GM19372 (cell line): ENCODE data around the gene ATG2B.
A peak's percentile ranks its signal among the peaks of the same experiment; 100 is the strongest.
"Not testable (repeated sequence)": the region's sequence is repeated elsewhere in the genome, so short reads cannot be mapped to it uniquely, and the experiment has no call there.

Experiments used
- ATAC-seq: cut with Tn5 transposase; IDR thresholded peaks from one replicate; pipeline ENCODE4 v1.9.1; 2021; ENCODE audit warnings: mild to moderate bottlenecking, low read depth, moderate library complexity; ENCODE audit not compliant: unreplicated experiment

The ATG2B gene

DNA sequence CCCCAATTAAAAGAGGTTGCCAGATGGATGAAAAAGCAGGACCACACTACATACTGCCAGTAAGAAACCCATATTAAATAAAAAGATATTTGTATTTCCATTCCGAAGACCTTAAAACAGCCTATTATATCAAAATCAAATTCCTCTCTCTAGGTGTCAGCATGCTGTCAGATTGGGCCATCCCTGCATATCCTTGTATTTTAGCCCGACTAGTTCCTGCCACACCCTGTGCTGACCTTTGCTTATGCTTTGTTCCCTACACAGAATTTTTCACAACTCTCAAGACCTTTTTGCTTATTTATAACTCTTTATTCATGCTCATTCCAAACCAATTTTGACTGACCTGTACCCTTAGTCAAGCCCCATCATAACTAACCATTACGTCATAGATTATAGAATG, 13.0 kb upstream of the ATG2B start:
- no peak for ATAC-seq

DNA sequence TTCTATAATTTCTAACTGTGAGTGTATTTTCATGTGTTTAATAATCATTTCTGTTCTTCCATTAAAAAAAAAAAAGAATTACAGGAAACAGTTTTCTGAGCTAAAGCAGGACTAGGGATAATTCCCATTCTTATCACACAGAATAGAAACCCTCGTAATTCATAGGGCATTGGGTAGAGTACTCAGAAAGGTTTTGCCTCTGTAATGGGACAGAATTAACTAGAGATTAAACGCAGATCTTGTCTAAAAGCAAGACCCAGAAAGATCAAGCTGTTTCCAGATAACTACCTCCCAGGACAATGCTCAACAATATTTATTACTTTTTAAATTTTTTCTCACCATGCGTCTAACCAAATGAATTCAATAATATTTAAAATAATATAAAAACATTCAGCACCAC, 10.4 kb upstream of the ATG2B start:
- ATAC-seq, result no peak

DNA sequence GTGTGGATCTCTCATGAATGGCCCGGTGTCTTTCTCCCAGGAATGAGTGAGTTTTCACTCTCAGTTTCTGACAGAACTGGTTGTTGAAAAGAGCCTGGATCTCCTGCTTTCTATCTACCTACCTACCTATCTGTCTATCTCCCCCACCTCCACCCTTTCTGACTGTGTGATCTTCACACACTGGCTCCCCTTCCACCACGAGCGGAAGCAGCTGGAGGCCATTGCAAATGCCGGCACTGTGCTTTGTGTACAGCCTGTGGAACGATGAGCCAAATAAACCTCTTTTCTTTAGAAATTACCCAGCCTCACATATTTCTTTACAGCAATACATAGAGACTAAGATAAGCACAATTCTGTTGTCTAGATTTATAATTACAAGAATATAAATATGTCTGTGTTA, 7.4 kb upstream of the ATG2B start:
- ATAC-seq, result no peak

DNA sequence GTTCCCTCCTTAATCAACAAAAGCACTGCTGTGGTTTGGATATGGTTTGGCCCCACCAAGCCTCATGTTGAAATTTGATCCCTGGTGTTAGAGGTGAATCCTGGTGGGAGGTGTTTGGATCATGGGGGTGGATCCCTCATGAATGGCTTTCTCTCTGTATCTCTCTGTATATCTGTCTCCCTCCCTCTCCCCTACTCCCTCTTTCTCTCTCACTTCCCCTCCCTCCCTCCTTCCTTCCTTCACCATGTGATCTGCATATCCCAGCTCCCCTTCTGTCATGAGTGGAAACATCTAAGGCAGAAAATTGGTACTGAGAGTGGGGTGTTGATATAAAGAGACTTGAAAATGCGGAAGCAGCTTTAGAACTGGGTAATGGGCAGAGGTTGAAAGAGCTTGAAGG, 5.4 kb upstream of the ATG2B start:
- ATAC-seq, result no peak

DNA sequence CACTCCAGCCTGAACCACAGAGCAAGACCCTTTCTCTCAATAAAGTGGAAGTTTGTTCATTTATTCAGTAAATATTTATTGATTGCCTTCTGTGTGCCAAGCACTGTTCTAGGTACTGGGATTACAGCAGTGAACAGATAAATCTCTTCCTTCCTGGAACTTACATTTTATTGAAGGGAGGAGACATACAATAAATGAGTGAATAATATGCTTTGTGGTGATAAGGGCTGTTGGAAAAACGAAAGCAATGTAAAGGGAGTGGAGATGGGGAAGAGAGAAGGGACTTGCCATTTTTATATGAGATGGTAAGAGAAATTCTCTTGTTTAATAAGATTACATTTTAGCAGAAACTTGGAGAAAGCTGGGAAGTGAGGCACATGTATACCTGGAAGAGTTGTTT, 1.8 kb upstream of the ATG2B start:
- ATAC-seq, result no peak

DNA sequence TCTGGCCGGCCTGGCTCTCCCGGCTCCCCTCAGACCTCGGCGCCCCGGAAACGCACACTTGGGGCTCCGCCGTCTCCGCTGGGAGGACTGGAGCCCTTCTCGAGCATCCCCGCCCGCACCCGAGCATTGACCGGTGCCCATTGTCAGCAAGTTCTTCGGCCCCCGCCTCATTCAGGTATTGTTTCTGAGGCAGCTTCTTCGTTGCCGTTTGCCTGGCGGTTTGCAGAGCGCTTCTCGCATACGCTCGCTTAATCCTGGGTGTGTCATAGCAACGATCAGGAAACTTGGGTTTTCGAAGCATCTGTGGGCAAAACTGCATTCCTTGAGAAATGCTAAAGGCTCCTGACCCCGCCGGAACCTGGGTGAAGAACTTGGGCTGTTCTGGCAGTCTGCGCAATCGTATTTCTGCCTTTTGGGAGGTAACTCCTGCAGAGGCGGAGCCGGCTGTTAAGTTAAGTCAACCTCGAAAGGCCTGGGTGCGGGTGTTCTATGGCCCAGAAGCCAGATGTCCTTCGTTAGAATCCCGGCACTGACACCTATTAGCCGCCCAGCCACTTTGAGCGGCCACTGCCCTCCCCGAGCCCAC, 703 bp upstream of the ATG2B start:
- ATAC-seq, result peak; percentile 25

DNA sequence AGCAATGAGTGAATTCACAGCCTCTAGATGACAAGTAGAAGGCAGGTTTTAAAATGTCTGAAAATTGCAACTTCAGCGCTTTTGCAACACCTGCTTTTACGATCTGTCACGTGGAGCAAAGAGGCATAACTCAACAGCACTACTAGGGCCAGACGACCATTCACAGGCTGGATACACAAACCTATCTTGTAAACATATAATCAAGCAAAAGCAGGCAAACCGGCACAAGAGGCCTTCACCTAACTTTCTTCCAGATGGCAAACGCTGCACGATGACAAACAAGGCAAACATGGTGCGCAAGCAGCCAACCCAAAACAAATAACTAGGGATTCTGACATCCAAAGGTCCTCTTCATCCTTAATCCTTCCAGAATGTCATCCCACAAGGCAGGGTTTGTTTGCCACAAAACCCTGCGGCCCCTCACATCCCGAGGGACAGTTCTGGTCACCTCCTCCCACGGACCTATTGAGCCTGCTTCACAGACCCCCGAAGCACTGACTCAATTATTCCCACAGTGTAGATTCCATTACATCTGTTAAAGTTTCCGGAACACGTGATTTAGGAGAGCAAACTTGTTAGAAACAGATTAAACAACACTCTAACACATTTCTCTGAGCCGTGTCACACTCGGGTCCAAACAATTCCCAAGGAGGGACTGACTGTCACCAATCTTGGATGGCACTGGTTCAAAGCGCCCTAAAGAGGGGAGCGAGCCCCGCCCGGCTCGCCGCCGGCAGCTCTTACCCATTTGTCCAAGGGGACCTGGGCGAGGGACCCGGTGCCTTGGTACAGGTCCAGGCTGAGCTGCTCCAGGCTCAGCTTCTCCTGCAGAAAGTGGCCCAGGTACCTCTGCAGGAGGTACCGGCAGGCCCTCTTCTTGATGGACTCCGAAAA, 823 bp downstream of the ATG2B start:
- ATAC-seq, result peak; percentile 9

DNA sequence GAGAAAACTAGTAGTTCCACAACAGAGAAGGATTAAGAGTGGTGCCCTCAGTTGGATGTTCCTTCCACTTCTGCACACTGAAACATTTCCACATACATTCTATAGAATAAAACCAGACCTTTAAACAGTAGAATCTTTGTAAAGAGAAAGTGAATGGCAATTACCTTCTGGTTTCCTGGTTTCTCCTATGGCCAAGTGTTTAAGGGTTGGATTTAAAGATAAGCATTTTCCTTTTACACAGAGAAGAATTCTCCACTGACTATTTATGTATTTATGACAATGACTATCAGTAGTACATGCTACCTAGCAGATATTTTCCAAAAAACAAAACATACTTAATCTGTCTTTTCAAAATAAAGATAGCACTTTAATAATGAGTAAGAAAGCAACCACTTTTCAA, 3.2 kb downstream of the ATG2B start:
- no peak for ATAC-seq

DNA sequence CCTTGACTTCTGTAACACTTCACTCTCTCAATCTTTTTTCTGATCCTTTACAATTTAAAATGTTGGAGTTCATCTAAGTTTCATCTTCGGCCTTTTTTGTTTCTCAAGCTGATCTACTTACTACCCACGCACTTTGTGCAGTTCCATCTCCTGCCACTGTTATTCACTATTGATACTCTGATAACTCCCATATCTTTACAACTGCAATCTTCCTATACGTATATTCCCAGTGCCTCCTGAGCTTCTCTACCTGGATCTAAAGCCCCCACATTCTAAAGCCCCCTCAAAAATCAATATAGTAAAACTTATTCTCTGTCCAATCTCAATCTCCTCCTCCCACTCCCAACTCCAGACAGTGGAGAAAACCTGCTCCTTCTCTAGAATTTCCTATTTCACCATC, 5.9 kb downstream of the ATG2B start:
- no peak for ATAC-seq

DNA sequence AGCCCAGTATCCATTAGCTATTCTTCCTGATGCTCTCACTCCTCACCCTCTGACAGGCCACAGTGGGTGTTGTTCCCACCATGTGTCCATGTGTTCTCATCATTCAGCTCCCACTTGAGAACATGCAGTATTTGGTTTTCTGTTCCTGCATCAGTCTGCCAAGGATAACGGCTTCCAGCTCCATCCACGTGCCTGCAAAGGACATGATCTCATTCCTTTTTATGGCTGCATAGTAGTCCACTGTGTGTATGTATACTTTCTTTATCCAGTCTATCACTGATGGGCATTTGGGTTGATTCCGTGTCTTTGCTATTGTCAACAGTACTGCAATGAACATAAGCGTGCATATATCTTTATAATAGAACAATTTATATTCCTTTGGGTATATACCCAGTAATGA, 8.9 kb downstream of the ATG2B start:
- ATAC-seq, result no peak

DNA sequence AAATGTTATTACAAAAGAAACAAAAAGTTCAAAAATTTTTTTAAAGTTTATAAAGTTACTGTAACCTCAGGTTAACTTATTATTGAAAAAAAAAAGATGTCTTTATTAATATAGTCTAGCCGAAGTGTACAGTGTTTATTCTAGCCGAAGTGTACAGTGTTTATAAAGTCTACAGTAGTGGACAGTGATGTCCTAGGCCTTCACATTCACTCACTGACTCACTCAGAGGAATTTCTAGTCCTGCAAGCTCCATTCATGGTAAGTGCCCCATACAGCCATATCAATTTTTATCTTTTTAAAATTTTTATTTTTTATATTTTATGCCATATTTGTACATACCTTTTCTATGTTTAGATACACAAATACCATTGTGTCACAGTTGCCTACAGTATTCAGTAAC, 10.4 kb downstream of the ATG2B start:
- ATAC-seq, result no peak

DNA sequence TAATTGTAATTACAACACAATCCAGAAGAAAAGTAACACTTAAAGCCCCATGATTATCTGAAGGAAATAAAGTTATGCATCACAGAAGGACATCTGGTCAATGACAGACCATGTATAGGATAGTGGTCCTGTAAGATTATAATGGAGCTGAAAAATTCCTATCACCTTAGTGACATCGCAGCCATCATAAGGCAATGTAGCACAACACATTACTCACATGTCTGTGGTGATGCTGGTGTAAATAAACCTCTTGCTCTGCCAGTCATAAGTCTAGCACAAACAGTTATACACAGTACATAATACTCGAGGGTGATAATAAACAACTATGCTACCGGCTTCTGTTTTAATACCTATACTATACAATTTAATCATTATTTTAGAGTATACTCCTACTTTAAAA, 11.2 kb downstream of the ATG2B start:
- ATAC-seq, result no peak

DNA sequence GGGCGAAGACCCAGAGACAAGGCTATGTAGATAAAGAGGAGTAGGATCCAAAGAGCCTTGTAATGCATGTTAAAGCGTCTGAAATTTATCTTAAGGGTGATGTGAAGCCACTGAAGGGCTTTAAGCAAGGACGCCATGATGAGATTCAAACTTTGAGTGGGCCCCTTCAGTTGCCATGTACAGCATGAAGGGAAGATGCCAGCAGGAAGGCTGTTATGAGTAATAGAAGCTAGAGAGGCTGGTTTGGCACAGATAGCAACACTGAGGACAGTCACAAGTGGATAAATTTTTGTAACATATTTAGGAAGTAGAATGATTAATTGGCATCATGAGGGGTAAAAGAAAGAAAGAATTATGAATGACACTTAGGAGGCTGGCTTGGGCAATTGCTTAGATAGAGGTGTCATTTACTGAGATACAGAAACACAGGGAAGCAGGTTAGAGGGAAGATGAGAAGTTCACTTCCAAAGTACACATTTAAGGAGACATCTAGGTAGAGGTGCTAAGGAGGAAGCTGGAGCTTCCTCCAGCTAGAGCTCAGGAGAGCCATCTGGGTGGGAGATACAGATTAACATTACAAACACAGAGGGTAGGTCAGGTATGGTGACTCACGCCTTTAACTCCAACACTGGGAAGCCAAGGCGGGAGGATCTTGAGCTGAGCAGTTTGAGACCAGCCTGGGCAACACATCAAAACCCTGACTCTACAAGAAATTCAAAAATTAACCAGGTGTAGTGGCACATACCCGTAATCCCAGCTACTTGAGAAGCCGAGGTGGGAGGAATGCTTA, 13.7 kb downstream of the ATG2B start:
- no peak for ATAC-seq

DNA sequence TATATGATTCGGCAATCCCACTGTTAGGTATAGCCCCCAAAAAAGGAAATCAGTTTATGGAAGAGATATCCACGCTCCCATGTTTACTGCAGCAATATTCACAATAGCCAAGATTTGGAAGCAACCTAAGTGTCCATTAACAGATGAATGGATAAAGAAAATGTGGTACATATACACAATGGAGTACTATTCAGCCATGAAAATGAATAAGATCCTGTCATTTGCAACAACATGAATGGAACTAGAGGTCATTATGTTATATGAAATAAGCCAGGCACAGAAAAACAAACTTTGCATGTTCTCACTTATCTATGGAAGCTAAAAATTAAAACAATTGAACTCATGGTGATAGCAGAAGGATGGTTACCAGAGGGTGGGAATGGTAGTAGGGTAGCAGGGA, 15.2 kb downstream of the ATG2B start:
- not testable (repeated sequence) for ATAC-seq

DNA sequence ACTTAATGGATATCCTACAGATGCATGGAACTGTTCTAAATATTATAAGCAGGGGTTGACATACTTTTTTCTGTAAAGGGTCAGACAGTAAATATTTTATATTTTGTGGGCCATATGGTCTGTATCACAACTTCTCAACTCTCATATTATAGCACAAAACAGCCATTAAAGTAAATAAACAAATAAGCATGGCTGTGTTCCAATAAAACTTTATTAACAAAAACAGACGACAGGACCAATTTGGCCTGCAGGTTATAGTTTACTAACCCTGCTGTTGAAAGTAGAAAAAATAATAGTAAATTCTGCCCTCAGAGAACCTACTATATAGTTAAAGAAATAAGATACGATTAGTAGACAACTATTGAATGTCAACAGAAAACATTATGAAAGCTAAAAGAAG, 17.5 kb downstream of the ATG2B start:
- no peak for ATAC-seq

DNA sequence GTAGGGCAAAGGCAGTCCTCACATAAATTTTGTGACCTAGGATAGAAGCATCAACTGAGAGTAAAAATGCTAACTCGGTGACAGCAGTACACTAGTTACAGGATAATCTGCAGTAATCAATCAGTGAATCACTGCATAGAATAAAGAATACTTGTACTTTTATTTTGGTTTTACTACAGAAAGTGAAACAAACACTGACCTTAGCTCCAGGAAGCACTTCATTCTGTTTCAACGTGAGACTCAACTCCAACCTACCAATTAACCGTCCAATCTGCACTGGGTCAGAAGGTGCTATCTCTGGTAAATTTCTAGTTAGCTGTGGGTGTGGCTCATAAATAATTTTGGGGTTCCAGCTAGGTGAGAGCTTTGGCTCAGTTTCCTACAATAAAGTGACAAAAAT, 21.8 kb downstream of the ATG2B start:
- ATAC-seq, result no peak

DNA sequence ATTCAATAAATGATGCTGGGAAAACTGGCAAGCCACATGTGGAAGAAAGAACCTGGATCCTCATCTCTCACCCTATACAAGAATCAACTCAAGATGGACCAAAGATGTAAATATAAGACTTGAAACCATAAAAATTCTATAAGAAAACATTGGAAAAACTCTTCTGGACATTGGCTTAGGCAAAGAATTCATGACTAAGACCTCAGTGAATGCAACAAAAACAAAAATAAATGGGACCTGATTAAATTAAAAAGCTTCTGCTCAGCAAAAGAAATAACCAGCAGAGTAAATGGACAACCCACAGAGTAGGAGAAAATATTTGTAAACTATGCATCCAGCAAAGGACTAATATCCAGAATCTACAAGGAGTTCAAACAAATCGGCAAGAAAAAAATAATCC, 24.6 kb downstream of the ATG2B start:
- ATAC-seq, result no peak

DNA sequence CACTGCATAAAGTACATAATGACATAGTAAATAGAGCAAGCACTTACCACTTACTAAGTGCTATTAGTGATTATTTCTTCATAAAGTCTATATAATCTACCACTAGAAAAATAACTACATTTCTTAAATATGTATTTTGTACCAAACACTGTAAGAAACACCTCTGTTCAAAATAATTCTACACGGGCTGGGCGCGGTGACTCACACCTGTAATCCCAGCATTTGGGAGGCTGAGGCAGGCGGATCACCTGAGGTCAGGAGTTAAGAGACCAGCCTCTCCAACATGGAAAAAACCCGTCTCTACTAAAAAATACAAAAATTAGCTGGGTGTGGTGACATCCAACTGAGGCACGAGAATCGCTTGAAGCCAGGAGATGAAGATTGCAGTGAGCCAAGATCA, 38.9 kb downstream of the ATG2B start:
- ATAC-seq, result no peak

DNA sequence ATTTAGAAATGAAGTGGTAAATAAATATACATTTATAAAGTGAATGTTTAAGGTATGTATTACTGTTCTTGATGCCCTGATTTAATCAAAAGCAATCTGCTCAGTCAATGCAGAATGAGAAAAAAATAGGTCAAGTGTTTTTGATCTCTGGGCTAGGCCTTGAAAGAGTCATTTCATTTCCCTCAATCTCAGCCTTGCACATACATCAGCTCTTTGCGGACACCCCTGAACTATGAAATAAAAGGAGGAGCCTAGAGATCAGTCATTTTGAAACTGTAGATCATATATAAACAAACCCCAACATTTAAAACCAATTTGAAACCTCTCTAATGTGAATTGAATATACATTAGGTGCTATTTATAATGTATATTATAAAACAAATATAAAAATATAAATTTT, 42.5 kb downstream of the ATG2B start:
- ATAC-seq, result no peak

DNA sequence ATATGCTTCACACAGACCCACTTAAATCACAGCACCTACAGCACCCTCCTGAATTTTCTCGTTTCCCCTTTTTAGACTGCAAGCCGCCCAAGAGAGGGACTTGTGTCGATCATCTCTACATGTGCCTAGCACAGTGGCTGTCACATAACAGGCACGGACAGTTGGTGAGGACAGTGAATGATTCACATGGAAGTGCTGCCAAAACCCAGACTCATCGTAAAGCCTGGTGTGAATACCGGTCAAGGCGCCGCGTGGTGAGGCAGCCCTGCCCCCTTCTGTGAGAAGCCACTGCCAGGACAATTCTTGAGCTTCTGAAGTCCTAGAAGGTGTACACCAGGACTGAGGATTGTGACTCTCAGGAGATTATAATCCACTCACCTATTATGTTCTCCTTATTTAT, 44.3 kb downstream of the ATG2B start:
- no peak for ATAC-seq

DNA sequence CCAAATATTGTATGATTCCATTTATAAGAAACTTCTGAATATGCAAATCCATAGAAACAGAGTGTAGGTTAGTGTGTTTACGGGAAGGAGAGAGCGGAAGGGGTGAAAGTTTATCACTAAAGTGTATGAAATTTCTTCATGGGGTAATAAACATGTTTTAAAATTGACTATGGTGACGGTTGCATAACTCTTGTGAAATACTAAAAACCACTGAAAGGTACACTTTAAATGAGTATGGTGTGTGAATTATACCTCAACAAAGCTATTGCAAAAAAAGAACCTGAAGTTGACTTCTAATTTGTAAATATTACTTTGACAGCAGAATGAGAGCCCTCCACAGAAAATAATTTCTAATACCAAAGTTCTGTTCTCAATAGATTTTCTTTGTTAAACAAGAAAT, 47.1 kb downstream of the ATG2B start:
- ATAC-seq, result no peak

DNA sequence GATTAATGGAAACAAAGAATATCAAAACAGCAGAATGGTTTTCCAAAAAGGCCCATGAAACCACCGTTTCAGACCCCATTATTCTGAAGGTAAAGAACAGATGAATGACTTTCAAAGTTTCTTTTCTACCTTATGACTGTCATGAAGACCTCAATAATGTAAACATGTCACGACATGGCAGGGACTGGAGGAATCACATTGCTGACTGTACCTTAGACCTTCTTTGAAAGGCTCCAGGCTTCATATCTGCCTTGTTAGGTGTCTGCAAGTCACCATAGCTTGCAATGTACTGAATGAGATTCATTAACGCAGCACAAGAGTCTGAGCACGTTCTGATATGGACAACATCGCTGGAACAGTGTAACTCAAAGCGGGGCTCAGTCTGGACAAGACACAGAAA, 52.2 kb downstream of the ATG2B start:
- ATAC-seq, result no peak
